ENCODE data around the gene VAMP2. TPM values are rescaled to one million over a fixed set of nuclear protein-coding genes. Genes with fewer than 3 reads are reported as not detected.

The VAMP2 gene
- total RNA-seq, 1 experiment from 2014 or later, result 22.1 TPM

DNA sequence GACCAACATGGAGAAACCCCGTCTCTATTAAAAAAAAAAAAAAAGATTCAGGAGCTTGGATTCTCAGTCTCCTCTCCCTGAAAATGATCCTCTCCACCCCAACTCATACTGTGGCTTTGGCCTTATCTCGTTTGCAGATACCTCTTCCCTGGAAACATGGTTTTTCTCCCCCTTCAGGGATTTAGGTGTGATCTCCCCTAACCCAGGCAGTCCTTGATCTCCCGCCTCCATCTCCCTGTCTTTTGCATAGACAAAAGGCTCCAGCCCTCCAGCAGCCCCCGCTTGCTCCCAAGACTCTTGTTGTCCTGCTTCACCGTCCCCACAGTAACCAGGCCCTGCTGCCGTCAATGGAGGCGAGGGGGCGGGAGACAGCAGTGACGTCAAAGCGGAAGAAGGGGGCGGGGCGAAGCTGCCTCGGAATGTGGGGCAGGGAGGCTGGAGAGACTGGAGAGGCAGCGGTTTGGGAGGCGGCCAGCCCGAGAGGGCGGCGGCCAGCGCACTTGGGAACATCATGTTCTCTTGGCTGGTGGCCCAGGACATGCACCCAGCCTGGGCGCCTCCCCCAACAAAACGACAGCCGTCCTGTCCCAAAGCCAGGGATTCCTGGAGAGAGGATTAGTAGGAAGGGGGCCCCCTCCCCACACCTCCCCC lies 8.7 kb downstream of the VAMP2 start:
- TF ChIP-seq, protein P1, sequence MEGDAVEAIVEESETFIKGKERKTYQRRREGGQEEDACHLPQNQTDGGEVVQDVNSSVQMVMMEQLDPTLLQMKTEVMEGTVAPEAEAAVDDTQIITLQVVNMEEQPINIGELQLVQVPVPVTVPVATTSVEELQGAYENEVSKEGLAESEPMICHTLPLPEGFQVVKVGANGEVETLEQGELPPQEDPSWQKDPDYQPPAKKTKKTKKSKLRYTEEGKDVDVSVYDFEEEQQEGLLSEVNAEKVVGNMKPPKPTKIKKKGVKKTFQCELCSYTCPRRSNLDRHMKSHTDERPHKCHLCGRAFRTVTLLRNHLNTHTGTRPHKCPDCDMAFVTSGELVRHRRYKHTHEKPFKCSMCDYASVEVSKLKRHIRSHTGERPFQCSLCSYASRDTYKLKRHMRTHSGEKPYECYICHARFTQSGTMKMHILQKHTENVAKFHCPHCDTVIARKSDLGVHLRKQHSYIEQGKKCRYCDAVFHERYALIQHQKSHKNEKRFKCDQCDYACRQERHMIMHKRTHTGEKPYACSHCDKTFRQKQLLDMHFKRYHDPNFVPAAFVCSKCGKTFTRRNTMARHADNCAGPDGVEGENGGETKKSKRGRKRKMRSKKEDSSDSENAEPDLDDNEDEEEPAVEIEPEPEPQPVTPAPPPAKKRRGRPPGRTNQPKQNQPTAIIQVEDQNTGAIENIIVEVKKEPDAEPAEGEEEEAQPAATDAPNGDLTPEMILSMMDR (IDR thresholded peaks at IDR 0.05; ENCODE audit: unreplicated experiment), result no peak
- Mint-ChIP-seq H3K4me3 (ENCODE audit: low read depth, unreplicated experiment) (no peak overlapping the region), H3K9me3 (ENCODE audit: low read depth, unreplicated experiment) (no peaks in the 10 kb centered on the region), H3K27ac (ENCODE audit: unreplicated experiment) (no peak overlapping the region), H3K36me3 (ENCODE audit: insufficient read depth, unreplicated experiment) (peaks cover 9% of the 10 kb centered on the region), H3K4me1 (ENCODE audit: low read depth, unreplicated experiment) (no peaks in the 10 kb centered on the region), H3K27me3 (ENCODE audit: unreplicated experiment) (no peaks in the 10 kb centered on the region)
- CTCF ChIA-PET, result interaction anchor here (0.8 to 1.1 kb wide), 2 partner anchors 27 to 67 kb away, joined by 3 to 7 read pairs; no protein-coding TSS in a partner anchor
- peak; percentile 95 for DNase-seq
- intact Hi-C loops (cut with micrococcal nuclease; ENCODE audit: unreplicated experiment), result no loop called here
- no TSS peak for BruUV-seq (replicated peaks)

DNA sequence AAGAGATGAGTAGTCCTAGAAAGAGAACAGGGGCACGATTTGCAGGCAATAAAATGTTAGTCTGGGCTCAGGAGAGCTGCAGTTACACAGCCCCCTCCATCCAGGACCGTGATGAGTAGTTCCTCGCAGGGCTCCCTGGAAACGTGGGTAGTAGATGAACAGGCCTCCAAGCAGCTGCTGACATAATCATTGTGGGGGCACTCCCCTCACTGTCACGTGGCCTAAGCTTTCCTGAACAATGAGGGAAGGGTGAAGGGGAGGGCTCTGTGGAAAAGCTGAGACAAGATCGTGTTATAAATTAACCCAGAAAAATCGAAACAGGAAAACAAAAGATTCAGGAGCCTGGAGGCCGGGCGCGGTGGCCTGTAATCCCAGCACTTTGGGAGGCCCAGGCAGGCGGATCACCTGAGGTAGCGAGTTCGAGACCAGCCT lies 9.2 kb downstream of the VAMP2 start:
- TF ChIP-seq, protein P1 (IDR thresholded peaks at IDR 0.05; ENCODE audit: unreplicated experiment), result no peak
- CTCF ChIA-PET, result interaction anchor here (0.8 to 1.1 kb wide), 2 partner anchors 27 to 68 kb away, joined by 3 to 7 read pairs; no protein-coding TSS in a partner anchor
- H3K4me1 Mint-ChIP-seq (ENCODE audit: low read depth, unreplicated experiment), result no peaks in the 10 kb centered on the region

DNA sequence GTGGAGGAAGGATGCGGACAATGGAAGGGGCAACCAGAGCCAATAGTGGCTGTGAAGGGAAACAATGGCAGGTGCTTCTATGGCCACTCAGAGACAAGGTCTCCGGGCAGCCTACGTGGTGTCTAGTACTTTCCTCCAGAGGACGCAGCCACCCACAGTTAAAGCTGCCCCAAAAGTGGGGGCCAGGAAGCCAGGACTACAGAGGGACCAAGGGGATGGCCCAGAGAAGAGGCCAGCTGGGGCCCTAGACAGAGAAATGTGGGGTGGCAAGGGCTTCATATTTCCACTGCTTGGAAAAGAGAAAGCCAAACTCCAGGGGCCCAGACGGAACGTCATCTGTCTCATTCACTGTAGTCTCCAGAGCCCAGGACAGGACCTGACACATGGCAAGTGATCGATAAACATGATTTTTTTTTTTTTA lies 9.7 kb downstream of the VAMP2 start:
- Mint-ChIP-seq H3K36me3 (ENCODE audit: insufficient read depth, unreplicated experiment) (peaks cover 7% of the 10 kb centered on the region), H3K9me3 (ENCODE audit: low read depth, unreplicated experiment) (no peaks in the 10 kb centered on the region), H3K27ac (ENCODE audit: unreplicated experiment) (no peak overlapping the region), H3K27me3 (ENCODE audit: unreplicated experiment) (no peaks in the 10 kb centered on the region), H3K4me3 (ENCODE audit: low read depth, unreplicated experiment) (no peak overlapping the region), H3K4me1 (ENCODE audit: low read depth, unreplicated experiment) (no peaks in the 10 kb centered on the region)
- CTCF ChIA-PET, result interaction anchor here (0.8 to 1.1 kb wide), 2 partner anchors 26 to 68 kb away, joined by 3 to 7 read pairs; no protein-coding TSS in a partner anchor
- DNase-seq, result no peak
- no TSS peak for BruUV-seq (replicated peaks)
- intact Hi-C loops (cut with micrococcal nuclease; ENCODE audit: unreplicated experiment), result no loop called here
- TF ChIP-seq, protein P1 (IDR thresholded peaks at IDR 0.05; ENCODE audit: unreplicated experiment), result no peak

More for the DNA sequence above, 9.2 kb downstream of the VAMP2 start:
- no TSS peak for BruUV-seq (replicated peaks)
- intact Hi-C loops (cut with micrococcal nuclease; ENCODE audit: unreplicated experiment), result no loop called here
- H3K27ac Mint-ChIP-seq (ENCODE audit: unreplicated experiment), result no peak overlapping the region
- H3K9me3 Mint-ChIP-seq (ENCODE audit: low read depth, unreplicated experiment), result no peaks in the 10 kb centered on the region
- no peaks in the 10 kb centered on the region for H3K27me3 Mint-ChIP-seq (ENCODE audit: unreplicated experiment)
- H3K36me3 Mint-ChIP-seq (ENCODE audit: insufficient read depth, unreplicated experiment), result peaks cover 8% of the 10 kb centered on the region
- DNase-seq, result peak; percentile 84
- no peak overlapping the region for H3K4me3 Mint-ChIP-seq (ENCODE audit: low read depth, unreplicated experiment)

DNA sequence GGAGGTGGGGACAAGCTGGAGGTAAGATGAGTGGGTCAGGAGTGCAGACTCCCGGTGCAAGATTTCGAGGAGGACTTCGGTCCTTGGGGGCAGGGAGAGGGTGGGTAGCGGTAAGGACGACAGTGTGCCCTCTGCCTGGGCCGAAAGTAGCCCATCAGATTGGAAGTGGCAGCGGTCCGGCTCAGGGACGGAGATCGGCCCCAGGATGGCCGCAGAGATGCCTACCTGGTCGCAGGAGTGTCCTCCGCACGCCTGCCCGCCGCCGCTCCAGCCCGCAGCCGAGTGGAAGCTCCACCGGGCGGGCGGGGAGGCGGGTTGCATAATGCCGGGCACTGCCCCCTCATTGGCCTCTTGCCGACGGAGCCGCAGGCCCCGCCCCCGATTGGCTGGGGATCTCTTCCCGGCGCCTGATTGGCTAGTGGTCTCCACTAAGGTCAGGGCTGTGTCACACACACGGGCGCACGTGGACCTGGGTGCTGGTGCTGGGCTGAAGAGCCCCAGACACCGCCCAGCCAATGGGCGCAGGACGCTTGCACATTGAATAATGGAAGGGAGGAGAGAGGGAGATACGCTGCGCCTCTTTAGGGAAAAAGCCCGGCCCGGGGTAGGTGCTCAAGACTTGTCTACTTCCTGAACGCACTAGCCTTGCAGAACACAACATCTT lies 10.5 kb downstream of the VAMP2 start, which contains the start of gene PER1:
Gene PER1, minus strand, starts transcription at position 293 of the 664 bp plus-strand sequence. CDS start 1,698 bp downstream, outside the sequence.
- peak; percentile 88 for DNase-seq
- CTCF ChIA-PET, result no interaction called here
- Mint-ChIP-seq H3K4me3 (ENCODE audit: low read depth, unreplicated experiment) (peak within 1 kb of the TSS; percentile 71), H3K27me3 (ENCODE audit: unreplicated experiment) (no peaks in the 10 kb centered on the region), H3K36me3 (ENCODE audit: insufficient read depth, unreplicated experiment) (peaks cover 11% of the 10 kb centered on the region), H3K9me3 (ENCODE audit: low read depth, unreplicated experiment) (no peaks in the 10 kb centered on the region), H3K27ac (ENCODE audit: unreplicated experiment) (peak within 1 kb of the TSS; percentile 70), H3K4me1 (ENCODE audit: low read depth, unreplicated experiment) (no peaks in the 10 kb centered on the region)
- BruUV-seq (replicated peaks), result no TSS peak
- TF ChIP-seq, protein P1 (IDR thresholded peaks at IDR 0.05; ENCODE audit: unreplicated experiment), result no peak
- intact Hi-C loops (cut with micrococcal nuclease; ENCODE audit: unreplicated experiment), result no loop called here
